Gastroesophageal sphincter (tissue), 4 donors: Measurements from ENCODE around the gene GNG10. TPM values are rescaled to one million over a fixed set of nuclear protein-coding genes. Genes with fewer than 3 reads are reported as not detected.

Experiments
- ATAC-seq: fragments of 150-250 bp; one replicate; pipeline ENCODE4 v1.9.1; 2016; ENCODE audit warnings: mild to moderate bottlenecking, moderate library complexity
- H3K27ac ChIP-seq, 4 donors: fragments of 200-600 bp; sonication (generic) in 3 of 4; 1 replicate in 3 of 4; 2 replicates in 1 of 4; pipeline ENCODE4 v1.5.1; 2016 to 2019
- H3K27me3 ChIP-seq: fragments of 200-600 bp; sonication (generic); one replicate; pipeline ENCODE4 v1.5.1; 2019
- H3K36me3 ChIP-seq, 2 donors: fragments of 200-600 bp; sonication (generic); one replicate each; pipeline ENCODE4 v1.5.1; 2019; ENCODE audit warnings: control low read depth in 1 of 2
- H3K4me1 ChIP-seq, 3 donors: fragments of 200-600 bp; sonication (generic); 1 replicate in 2 of 3; 2 replicates in 1 of 3; pipeline ENCODE4 v1.5.1; 2016 to 2019; ENCODE audit warnings: control low read depth in 2 of 3
- H3K4me3 ChIP-seq, 2 donors: fragments of 200-600 bp; sonication (generic); one replicate each; pipeline ENCODE4 v1.5.1; 2019; ENCODE audit warnings: mild to moderate bottlenecking in 1 of 2, moderate library complexity in 1 of 2
- H3K9me3 ChIP-seq, 3 donors: fragments of 200-600 bp; sonication (generic); one replicate each; pipeline ENCODE4 v1.5.1; 2017 to 2019; ENCODE audit warnings: control low read depth in 2 of 3
- EP300 ChIP-seq: sonication (generic); formaldehyde crosslinking; IDR thresholded peaks from one replicate; pipeline ENCODE4 v1.6.1; 2017; ENCODE audit warnings: antibody characterized with exemption, mild to moderate bottlenecking
- POLR2A ChIP-seq, 2 donors: fragments of 450-650 bp; IDR thresholded peaks; one replicate each; pipeline ENCODE4 v1.6.1; 2017; ENCODE audit warnings: antibody characterized with exemption in 2 of 2, mild to moderate bottlenecking in 2 of 2, moderate library complexity in 1 of 2
- POLR2AphosphoS5 ChIP-seq: sonication (generic); formaldehyde crosslinking; IDR thresholded peaks from one replicate; pipeline ENCODE4 v1.6.1; 2017; ENCODE audit warnings: antibody characterized with exemption
- WGBS, 2 donors: methylation state at CpG; one replicate each; pipeline ENCODE4 v1.1.5; 2018; ENCODE audit warnings: low coverage in 1 of 2; 5-methylcytosine and 5-hydroxymethylcytosine counted together
- total RNA-seq, 4 donors: library from RNA; depleted of rRNA; stranded (reverse); fragments of >200 nt; gene quantifications; one replicate each; pipeline ENCODE4 v1.1.0, GENCODE V29; 2016
- TF ChIP-seq, protein P1 (sequence below), 4 experiments: fragments of 200-600 bp in 2 of 4; fragments of 450-650 bp in 2 of 4; sonication (generic) in 1 of 4; IDR thresholded peaks; one replicate each; pipeline ENCODE4 v1.5.1; 2017 to 2019; ENCODE audit warnings: antibody characterized with exemption in 4 of 4, mild to moderate bottlenecking in 2 of 4, moderate library complexity in 2 of 4

Gene GNG10
- total RNA-seq, 4 donors from 2014 or later = 41.4 to 96.4 (median 82.0) TPM

DNA sequence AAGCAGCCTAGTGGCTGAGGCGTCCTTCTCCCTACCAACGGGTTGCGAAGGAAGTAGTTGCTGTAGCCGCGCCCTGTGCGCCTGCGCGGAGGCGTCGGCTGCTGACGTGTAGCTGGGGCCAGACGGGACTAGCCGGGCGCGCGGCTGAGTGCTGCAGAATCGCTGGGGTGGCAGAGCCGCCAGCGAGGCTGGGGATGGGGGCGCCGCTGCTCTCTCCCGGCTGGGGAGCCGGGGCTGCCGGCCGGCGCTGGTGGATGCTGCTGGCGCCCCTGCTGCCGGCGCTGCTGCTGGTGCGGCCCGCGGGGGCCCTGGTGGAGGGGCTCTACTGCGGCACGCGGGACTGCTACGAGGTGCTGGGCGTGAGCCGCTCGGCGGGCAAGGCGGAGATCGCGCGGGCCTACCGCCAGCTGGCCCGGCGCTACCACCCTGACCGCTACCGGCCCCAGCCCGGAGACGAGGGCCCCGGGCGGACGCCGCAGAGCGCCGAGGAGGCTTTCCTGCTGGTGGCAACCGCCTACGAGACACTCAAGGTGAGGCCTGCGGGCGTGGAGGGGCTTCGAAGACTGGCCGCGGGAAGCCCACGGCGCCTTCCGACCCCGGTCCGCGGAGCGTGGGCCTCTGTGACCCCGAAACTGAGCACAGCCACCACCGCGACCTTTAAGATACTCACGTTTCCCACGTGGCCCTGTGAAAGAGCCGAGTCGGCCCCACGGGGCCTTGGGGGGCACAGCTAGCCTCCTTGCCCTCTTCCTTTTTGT lies 30.0 kb upstream of the GNG10 start, which contains the start of gene DNAJC25:
Gene DNAJC25, plus strand, starts transcription at position 121 of the 758 bp plus-strand sequence. Its CDS starts 74 bp downstream, at position 195.
- Histone ChIP-seq H3K9me3 (no peaks in the 10 kb centered on the region), H3K27me3 (no peaks in the 10 kb centered on the region), H3K27ac (peak within 1 kb of the TSS; percentile 71 to 95 (median 92)), H3K36me3 (no peaks in the 10 kb centered on the region), H3K4me3 (peak within 1 kb of the TSS; percentile 75 to 97), H3K4me1 (peaks cover 9 to 32% (median 10%) of the 10 kb centered on the region in 3 donors)
- ATAC-seq = peak; percentile 100
- TF ChIP-seq POLR2AphosphoS5 (peak; percentile 98), POLR2A (IDR thresholded peaks at IDR 0.05) (peak; percentile 99), EP300 (no peak)
- TF ChIP-seq, protein P1, sequence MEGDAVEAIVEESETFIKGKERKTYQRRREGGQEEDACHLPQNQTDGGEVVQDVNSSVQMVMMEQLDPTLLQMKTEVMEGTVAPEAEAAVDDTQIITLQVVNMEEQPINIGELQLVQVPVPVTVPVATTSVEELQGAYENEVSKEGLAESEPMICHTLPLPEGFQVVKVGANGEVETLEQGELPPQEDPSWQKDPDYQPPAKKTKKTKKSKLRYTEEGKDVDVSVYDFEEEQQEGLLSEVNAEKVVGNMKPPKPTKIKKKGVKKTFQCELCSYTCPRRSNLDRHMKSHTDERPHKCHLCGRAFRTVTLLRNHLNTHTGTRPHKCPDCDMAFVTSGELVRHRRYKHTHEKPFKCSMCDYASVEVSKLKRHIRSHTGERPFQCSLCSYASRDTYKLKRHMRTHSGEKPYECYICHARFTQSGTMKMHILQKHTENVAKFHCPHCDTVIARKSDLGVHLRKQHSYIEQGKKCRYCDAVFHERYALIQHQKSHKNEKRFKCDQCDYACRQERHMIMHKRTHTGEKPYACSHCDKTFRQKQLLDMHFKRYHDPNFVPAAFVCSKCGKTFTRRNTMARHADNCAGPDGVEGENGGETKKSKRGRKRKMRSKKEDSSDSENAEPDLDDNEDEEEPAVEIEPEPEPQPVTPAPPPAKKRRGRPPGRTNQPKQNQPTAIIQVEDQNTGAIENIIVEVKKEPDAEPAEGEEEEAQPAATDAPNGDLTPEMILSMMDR (IDR thresholded peaks at IDR 0.05) = peak in 2 of 4 experiments; percentile 27 to 30
- 0 to 2% methylated on average over 3 to 11 of the region's 79 CpGs for WGBS, 2 donors

DNA sequence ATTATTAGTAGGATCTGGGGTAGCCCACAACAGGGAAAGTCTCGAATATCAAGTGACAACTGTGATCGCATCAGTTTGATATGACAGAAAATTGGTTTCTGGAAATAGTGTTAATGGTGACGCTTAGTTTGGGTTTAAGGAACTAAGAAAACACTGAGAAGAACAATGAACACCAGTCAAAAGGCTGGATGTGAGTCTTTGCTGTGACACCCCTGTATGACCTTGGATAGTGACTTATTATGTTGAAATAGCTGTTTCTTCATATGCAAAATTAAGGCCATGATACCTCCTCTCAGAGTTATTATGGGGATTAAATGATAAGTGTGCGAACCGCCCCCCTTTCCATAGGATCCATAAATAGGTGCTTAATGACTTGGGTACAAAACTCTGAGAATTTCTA lies 29.3 kb upstream of the GNG10 start:
- no peak for ATAC-seq
- 34 to 39% methylated on average over 5 of the region's 5 CpGs for WGBS, 2 donors
- Histone ChIP-seq H3K4me3 (peak overlapping the region; percentile 75 to 97), H3K9me3 (no peaks in the 10 kb centered on the region), H3K27ac (peak overlapping the region in 3 of 4 donors; percentile 90 to 95 (median 93)), H3K27me3 (no peaks in the 10 kb centered on the region), H3K4me1 (peaks cover 9 to 32% (median 10%) of the 10 kb centered on the region in 3 donors), H3K36me3 (no peaks in the 10 kb centered on the region)
- TF ChIP-seq EP300 (no peak), POLR2A (IDR thresholded peaks at IDR 0.05) (no peak), POLR2AphosphoS5 (no peak)
- TF ChIP-seq, protein P1 (IDR thresholded peaks at IDR 0.05) = no peak

DNA sequence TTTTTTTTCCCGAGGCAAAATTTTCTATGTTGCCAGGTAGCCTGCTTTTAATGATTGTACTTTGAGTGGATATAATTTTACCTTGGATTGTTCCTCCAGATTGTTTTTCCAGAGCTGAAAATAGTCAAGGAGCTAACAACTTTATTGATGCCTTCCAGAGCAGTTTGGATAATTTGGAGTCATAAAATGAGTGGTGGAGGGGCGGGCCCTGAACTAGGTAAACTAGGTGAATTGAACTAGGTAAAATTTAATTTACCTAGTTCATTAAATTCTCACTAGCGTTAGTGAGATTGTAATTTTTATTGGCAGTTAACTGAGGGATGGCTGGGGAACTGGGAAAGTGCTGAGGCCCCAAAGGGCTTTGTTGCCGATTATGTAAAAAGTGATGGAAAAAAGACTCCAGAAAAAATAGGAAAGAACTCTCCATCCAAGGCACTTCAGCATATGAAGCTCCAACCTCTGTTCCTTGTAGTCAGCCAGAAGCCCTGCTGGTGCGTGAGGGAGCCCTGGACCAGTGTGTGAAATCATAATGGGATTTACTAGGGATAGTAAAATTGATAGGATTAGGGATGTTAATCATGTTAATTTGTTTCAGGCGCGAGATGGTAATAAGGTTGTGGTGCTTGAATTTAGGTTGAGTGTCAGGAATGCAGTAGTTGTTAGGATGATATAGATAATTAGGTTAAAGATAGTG lies 28.6 kb upstream of the GNG10 start:
- H3K4me1 ChIP-seq = peaks cover 9 to 32% (median 10%) of the 10 kb centered on the region in 3 donors
- no peaks in the 10 kb centered on the region for H3K9me3 ChIP-seq
- H3K4me3 ChIP-seq = peak overlapping the region in 1 of 2 donors; percentile 97
- ATAC-seq = no peak
- WGBS, 2 donors = 73 to 89% methylated on average over 5 to 7 of the region's 7 CpGs
- H3K27ac ChIP-seq = no peak overlapping the region
- no peaks in the 10 kb centered on the region for H3K36me3 ChIP-seq
- TF ChIP-seq EP300 (no peak), POLR2AphosphoS5 (no peak), POLR2A (IDR thresholded peaks at IDR 0.05) (no peak)
- TF ChIP-seq, protein P1 (IDR thresholded peaks at IDR 0.05) = no peak
- H3K27me3 ChIP-seq = no peaks in the 10 kb centered on the region

DNA sequence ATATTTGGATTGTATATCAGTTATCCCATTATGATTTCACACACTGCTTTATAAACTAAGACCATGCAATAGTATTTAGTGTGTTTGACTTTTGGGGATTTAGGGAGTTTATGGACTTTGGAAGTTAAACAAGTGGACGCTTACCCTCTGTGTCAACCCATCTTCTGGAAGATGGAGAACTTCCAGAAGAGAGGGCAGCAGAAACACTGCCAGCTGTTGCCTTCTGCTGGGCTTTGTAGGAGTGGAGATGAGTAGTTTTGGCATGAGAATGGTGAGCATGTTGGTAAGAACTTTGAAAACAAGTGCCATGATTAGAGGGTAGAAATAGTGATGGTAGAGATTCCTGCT lies 28.0 kb upstream of the GNG10 start:
- H3K36me3 ChIP-seq = no peaks in the 10 kb centered on the region
- no peaks in the 10 kb centered on the region for H3K9me3 ChIP-seq
- no peak overlapping the region for H3K27ac ChIP-seq
- H3K4me3 ChIP-seq = no peak overlapping the region
- no peak for TF ChIP-seq POLR2A (IDR thresholded peaks at IDR 0.05)
- TF ChIP-seq, protein P1 (IDR thresholded peaks at IDR 0.05) = no peak
- TF ChIP-seq POLR2AphosphoS5 = no peak
- TF ChIP-seq EP300 = no peak
- WGBS, 2 donors = 50 to 69% methylated on average over 1 of the region's 1 CpG
- peaks cover 9 to 32% (median 10%) of the 10 kb centered on the region in 3 donors for H3K4me1 ChIP-seq
- no peaks in the 10 kb centered on the region for H3K27me3 ChIP-seq
- no peak for ATAC-seq
